WTC11 (cell line): ENCODE data around the gene SPTB. TPM values are rescaled to one million over a fixed set of nuclear protein-coding genes. Genes with fewer than 3 reads are reported as not detected.

Experiments
- ATAC-seq: fragments of 200-7000 bp; cut with Tn5 transposase; 2 replicates; pipeline ENCODE4 v1.10.0; 2021; ENCODE audit warnings: mild to moderate bottlenecking, moderate library complexity
- CTCF ChIA-PET: fragments of 300-600 bp; sonication (Branson Sonifier 250); formaldehyde crosslinking; loops from one replicate; lab custom pipeline; 2021; ENCODE audit warnings: antibody characterized with exemption; lab: Charles Lee
- POLR2A ChIA-PET: fragments of 350-600 bp; sonication (Branson Sonifier 250); formaldehyde crosslinking; loops from one replicate; lab custom pipeline; 2021; ENCODE audit warnings: antibody characterized with exemption; lab: Charles Lee
- DNase-seq: peaks from one replicate; pipeline ENCODE4 v3.0.0; 2021; ENCODE audit warnings: low spot score
- H3K27ac Mint-ChIP-seq: 2 replicates; pipeline ENCODE4 v1.8.0; 2021; ENCODE audit warnings: mixed read lengths
- H3K27me3 Mint-ChIP-seq: 2 replicates; pipeline ENCODE4 v1.8.0; 2021; ENCODE audit warnings: low read depth, mild to moderate bottlenecking, moderate library complexity, mixed read lengths
- H3K36me3 Mint-ChIP-seq: 2 replicates; pipeline ENCODE4 v1.8.0; 2021; ENCODE audit warnings: mixed read lengths
- H3K4me1 Mint-ChIP-seq: 2 replicates; pipeline ENCODE4 v1.8.0; 2022; ENCODE audit warnings: mixed read lengths
- H3K4me3 Mint-ChIP-seq: 2 replicates; pipeline ENCODE4 v1.8.0; 2021; ENCODE audit warnings: mild to moderate bottlenecking, moderate library complexity, mixed read lengths
- H3K9me3 Mint-ChIP-seq: 2 replicates; pipeline ENCODE4 v1.8.0; 2021; ENCODE audit warnings: mixed read lengths
- CREM ChIP-seq: sonication (generic); formaldehyde crosslinking; IDR thresholded peaks from 2 replicates; pipeline ENCODE4 v1.8.1; 2022; ENCODE audit warnings: mild to moderate bottlenecking, missing genetic modification reagents, moderate library complexity
- ELF4 ChIP-seq: sonication (generic); formaldehyde crosslinking; IDR thresholded peaks from 2 replicates; pipeline ENCODE4 v1.8.1; 2022; ENCODE audit warnings: low read depth, mild to moderate bottlenecking, moderate library complexity, missing genetic modification reagents
- ETV6 ChIP-seq: sonication (generic); formaldehyde crosslinking; IDR thresholded peaks from 2 replicates; pipeline ENCODE4 v1.8.1; 2022; ENCODE audit warnings: mild to moderate bottlenecking, missing genetic modification reagents
- GABPB1 ChIP-seq: sonication (generic); formaldehyde crosslinking; IDR thresholded peaks from 2 replicates; pipeline ENCODE4 v1.8.1; 2023; ENCODE audit warnings: mild to moderate bottlenecking, missing genetic modification reagents
- KAT7 ChIP-seq: sonication (generic); formaldehyde crosslinking; IDR thresholded peaks from 2 replicates; pipeline ENCODE4 v1.8.1; 2023; ENCODE audit warnings: missing genetic modification reagents, mild to moderate bottlenecking, borderline replicate concordance
- MXD4 ChIP-seq: fragments of 250-450 bp; sonication (Bioruptor Pico); IDR thresholded peaks from 2 replicates; pipeline ENCODE4 v1.8.0; 2021; ENCODE audit warnings: mild to moderate bottlenecking, moderate library complexity, borderline replicate concordance
- NFYB ChIP-seq: sonication (generic); formaldehyde crosslinking; conservative IDR thresholded peaks from 2 replicates; pipeline ENCODE4 v1.8.0; 2022; ENCODE audit warnings: low read depth, missing genetic modification reagents
- NR3C1 ChIP-seq: sonication (generic); formaldehyde crosslinking; conservative IDR thresholded peaks from 2 replicates; pipeline ENCODE4 v1.8.1; 2023; ENCODE audit warnings: low read depth, mild to moderate bottlenecking, missing genetic modification reagents
- SMAD3 ChIP-seq: sonication (generic); formaldehyde crosslinking; IDR thresholded peaks from 2 replicates; pipeline ENCODE4 v1.8.0; 2022; ENCODE audit warnings: missing genetic modification reagents, mild to moderate bottlenecking, borderline replicate concordance
- SOX15 ChIP-seq: fragments of 250-450 bp; sonication (Bioruptor Pico); IDR thresholded peaks from 2 replicates; pipeline ENCODE4 v1.9.0; 2021; ENCODE audit warnings: mild to moderate bottlenecking
- ZNF219 ChIP-seq: sonication (generic); formaldehyde crosslinking; IDR thresholded peaks from 2 replicates; pipeline ENCODE4 v1.8.0; 2023; ENCODE audit warnings: missing genetic modification reagents, mild to moderate bottlenecking, borderline replicate concordance
- total RNA-seq: library from RNA; stranded (reverse); gene quantifications from 3 replicates; pipeline ENCODE4 v1.2.3, GENCODE V29; 2021
- TF ChIP-seq, protein P1 (sequence below): sonication (generic); formaldehyde crosslinking; IDR thresholded peaks from 2 replicates; pipeline ENCODE4 v1.8.0; 2022; ENCODE audit warnings: mild to moderate bottlenecking, missing genetic modification reagents
- TF ChIP-seq, protein P2 (sequence below): sonication (generic); formaldehyde crosslinking; IDR thresholded peaks from 2 replicates; pipeline ENCODE4 v1.8.1; 2023; ENCODE audit warnings: mild to moderate bottlenecking, moderate library complexity, missing genetic modification reagents
- TF ChIP-seq, protein P3 (sequence below): sonication (generic); formaldehyde crosslinking; IDR thresholded peaks from 2 replicates; pipeline ENCODE4 v1.8.1; 2022; ENCODE audit warnings: low read depth, missing genetic modification reagents, borderline replicate concordance
- TF ChIP-seq, protein P4 (sequence below): sonication (generic); formaldehyde crosslinking; IDR thresholded peaks from 2 replicates; pipeline ENCODE4 v1.8.1; 2023; ENCODE audit warnings: mild to moderate bottlenecking, missing genetic modification reagents, moderate library complexity

The SPTB gene
- total RNA-seq, 1 experiment from 2014 or later = 3.2 TPM

DNA sequence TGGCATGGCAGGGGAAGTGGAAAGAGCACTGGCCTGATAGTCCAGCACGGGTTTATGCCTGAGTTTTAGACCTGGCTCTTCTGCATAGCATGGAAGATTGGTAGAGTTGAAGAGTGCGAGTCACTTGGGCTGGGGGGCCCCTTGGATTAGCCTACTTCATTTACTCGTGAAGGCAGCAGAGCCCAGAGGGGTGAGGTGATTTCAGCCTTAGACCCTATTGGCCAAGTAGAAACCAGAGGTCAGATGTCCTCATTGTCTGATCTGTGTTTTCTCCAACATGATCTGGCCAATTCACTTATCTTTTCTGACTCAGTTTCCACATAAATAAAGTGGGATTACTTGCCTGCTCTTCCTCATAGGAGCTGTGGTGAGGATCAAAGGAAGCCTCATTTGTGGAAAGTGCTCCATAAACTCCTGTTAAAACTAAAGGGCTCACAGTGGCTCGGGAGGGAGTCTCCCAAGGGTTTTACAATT, 173.6 kb downstream of the SPTB start (continued):
- TF ChIP-seq, protein P1, sequence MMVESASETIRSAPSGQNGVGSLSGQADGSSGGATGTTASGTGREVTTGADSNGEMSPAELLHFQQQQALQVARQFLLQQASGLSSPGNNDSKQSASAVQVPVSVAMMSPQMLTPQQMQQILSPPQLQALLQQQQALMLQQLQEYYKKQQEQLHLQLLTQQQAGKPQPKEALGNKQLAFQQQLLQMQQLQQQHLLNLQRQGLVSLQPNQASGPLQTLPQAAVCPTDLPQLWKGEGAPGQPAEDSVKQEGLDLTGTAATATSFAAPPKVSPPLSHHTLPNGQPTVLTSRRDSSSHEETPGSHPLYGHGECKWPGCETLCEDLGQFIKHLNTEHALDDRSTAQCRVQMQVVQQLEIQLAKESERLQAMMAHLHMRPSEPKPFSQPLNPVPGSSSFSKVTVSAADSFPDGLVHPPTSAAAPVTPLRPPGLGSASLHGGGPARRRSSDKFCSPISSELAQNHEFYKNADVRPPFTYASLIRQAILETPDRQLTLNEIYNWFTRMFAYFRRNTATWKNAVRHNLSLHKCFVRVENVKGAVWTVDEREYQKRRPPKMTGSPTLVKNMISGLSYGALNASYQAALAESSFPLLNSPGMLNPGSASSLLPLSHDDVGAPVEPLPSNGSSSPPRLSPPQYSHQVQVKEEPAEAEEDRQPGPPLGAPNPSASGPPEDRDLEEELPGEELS (CRISPR knock-in tag) = no peak
- no peak for TF ChIP-seq ZNF219 (CRISPR knock-in tag)
- no peak for TF ChIP-seq SOX15 (CRISPR knock-in tag)
- TF ChIP-seq NFYB (CRISPR knock-in tag) = no peak
- TF ChIP-seq CREM (CRISPR knock-in tag) = no peak
- TF ChIP-seq SMAD3 (CRISPR knock-in tag) = no peak
- TF ChIP-seq NR3C1 = no peak
- TF ChIP-seq, protein P2, sequence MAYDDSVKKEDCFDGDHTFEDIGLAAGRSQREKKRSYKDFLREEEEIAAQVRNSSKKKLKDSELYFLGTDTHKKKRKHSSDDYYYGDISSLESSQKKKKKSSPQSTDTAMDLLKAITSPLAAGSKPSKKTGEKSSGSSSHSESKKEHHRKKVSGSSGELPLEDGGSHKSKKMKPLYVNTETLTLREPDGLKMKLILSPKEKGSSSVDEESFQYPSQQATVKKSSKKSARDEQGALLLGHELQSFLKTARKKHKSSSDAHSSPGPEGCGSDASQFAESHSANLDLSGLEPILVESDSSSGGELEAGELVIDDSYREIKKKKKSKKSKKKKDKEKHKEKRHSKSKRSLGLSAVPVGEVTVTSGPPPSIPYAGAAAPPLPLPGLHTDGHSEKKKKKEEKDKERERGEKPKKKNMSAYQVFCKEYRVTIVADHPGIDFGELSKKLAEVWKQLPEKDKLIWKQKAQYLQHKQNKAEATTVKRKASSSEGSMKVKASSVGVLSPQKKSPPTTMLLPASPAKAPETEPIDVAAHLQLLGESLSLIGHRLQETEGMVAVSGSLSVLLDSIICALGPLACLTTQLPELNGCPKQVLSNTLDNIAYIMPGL = no peak

DNA sequence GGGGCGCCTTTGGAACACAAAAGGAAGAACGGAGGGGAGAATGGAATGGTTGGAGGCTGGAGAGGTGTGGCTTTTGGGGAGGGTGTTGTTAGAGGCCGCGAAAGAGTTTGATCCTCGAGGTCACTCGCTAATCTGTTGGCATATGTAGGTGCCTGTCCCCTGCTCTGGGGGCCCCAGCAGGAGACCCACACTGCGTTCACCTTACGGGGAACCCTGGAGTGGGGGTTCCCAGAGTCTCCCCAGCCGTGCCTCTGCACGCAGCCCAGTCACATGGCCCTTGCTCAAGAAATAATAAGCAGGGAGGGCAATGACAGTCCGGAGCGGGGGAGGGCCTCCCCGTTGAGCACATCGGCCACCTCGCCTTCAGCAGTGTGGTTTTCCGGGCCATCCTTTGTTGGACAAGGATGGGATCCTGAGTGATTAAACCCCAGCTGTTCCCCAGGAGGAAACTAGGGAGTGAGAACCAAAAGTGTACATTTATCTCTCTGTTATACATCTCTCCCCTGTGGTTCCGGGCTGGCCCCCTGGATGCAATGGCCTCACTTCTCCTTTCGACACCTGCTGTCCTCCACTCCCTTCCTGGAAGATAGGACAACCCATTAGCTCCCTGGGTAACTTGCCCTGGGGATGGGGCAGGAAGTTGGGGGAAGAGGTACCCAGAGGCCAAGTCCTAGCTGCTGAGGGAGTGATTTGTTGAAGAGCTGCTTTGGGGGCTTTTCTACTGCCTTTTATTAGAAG, 174.2 kb downstream of the SPTB start:
- Mint-ChIP-seq H3K36me3 (peaks cover 2% of the 10 kb centered on the region; the same call in 1 of the 2 replicates), H3K4me3 (peak overlapping the region; percentile 84), H3K27me3 (no peaks in the 10 kb centered on the region), H3K9me3 (no peaks in the 10 kb centered on the region), H3K4me1 (peaks cover 81% of the 10 kb centered on the region)
- DNase-seq = no peak
- CTCF ChIA-PET = interaction anchor here (1.2 to 5.9 kb wide), 7 partner anchors 11 to 118 kb away, joined by 4 to 40 read pairs (median 6); no protein-coding TSS in a partner anchor
- TF ChIP-seq, protein P3, sequence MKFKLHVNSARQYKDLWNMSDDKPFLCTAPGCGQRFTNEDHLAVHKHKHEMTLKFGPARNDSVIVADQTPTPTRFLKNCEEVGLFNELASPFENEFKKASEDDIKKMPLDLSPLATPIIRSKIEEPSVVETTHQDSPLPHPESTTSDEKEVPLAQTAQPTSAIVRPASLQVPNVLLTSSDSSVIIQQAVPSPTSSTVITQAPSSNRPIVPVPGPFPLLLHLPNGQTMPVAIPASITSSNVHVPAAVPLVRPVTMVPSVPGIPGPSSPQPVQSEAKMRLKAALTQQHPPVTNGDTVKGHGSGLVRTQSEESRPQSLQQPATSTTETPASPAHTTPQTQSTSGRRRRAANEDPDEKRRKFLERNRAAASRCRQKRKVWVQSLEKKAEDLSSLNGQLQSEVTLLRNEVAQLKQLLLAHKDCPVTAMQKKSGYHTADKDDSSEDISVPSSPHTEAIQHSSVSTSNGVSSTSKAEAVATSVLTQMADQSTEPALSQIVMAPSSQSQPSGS (CRISPR knock-in tag) = no peak
- TF ChIP-seq, protein P2 = 0 out of 2 replicates have a peak, but pooled peaks have one; percentile 31
- TF ChIP-seq KAT7 (CRISPR knock-in tag) (0 out of 2 replicates have a peak, but pooled peaks have one; percentile 28), ELF4 (CRISPR knock-in tag) (no peak), ETV6 (peak; percentile 61; the same call in 1 of the 2 replicates), MXD4 (CRISPR knock-in tag) (no peak), GABPB1 (CRISPR knock-in tag) (no peak)
- TF ChIP-seq, protein P4, sequence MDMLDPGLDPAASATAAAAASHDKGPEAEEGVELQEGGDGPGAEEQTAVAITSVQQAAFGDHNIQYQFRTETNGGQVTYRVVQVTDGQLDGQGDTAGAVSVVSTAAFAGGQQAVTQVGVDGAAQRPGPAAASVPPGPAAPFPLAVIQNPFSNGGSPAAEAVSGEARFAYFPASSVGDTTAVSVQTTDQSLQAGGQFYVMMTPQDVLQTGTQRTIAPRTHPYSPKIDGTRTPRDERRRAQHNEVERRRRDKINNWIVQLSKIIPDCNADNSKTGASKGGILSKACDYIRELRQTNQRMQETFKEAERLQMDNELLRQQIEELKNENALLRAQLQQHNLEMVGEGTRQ = peak; percentile 56
- TF ChIP-seq, all 79 proteins: peak for 4
- H3K27ac Mint-ChIP-seq = 0 out of 2 replicates have a peak overlapping the region, but pooled peaks have one; percentile 60
- POLR2A ChIA-PET = interaction anchor here (1.6 to 6.7 kb wide), 3 partner anchors 11 to 69 kb away, joined by 4 to 52 read pairs (median 5); no protein-coding TSS in a partner anchor
- no peak for ATAC-seq
